HCT116 (cell line): ENCODE measurements around the gene SLC12A3. TPM values are rescaled to one million over a fixed set of nuclear protein-coding genes. Genes with fewer than 3 reads are reported as not detected.

ENCODE experiments used
- ATAC-seq: fragments of 200-7000 bp; cut with Tn5 transposase; 2 replicates; pipeline ENCODE4 v1.9.1; 2020; ENCODE audit warnings: mild to moderate bottlenecking, moderate library complexity
- BruUV-seq: library from RNA; stranded (reverse); fragments of 400-500 nt; replicated peaks from 2 replicates; lab custom pipeline; 2021; lab: Mats Ljungman, UMichigan
- CTCF ChIA-PET: fragments of 300-600 bp; sonication (Branson Sonifier 250); formaldehyde crosslinking; loops from one replicate; lab custom pipeline; 2021; ENCODE audit warnings: antibody characterized with exemption; lab: Charles Lee
- POLR2A ChIA-PET: fragments of 300-600, 350-600 bp; sonication (Branson Sonifier 250); formaldehyde crosslinking; loops from one replicate; lab custom pipeline; 2021; ENCODE audit warnings: antibody characterized with exemption; lab: Charles Lee
- RAD21 ChIA-PET, 2 experiments: fragments of 300-600 bp; sonication (Branson Sonifier 250); formaldehyde crosslinking; loops; one replicate each; lab custom pipeline; 2023; ENCODE audit warnings: low total read pairs in 2 of 2; ENCODE audit not compliant: uncharacterized antibody in 2 of 2, unreplicated experiment in 2 of 2, low non-redundant PET in 1 of 2; lab: Charles Lee
- DNase-seq: peaks from one replicate; pipeline ENCODE4 v3.0.0-alpha.2; 2010; ENCODE audit warnings: low read depth, low spot score
- H2AFZ ChIP-seq: fragments of 200-600 bp; shearing (Covaris generic), sonication (generic); 2 replicates; pipeline ENCODE4 v1.6.1; 2017; ENCODE audit warnings: low read depth, mixed run types, mixed read lengths, antibody characterized with exemption, low read length; ENCODE audit not compliant: poor library complexity, severe bottlenecking
- H3K27ac ChIP-seq: 2 replicates; pipeline ENCODE4 v1.5.1; 2012; ENCODE audit warnings: low read depth, low read length
- H3K27me3 ChIP-seq: fragments of 200-600 bp; sonication (generic); 2 replicates; pipeline ENCODE4 v1.6.1; 2016; ENCODE audit warnings: mixed run types, low read length, mixed read lengths; ENCODE audit not compliant: insufficient read depth
- H3K36me3 ChIP-seq, 2 experiments: fragments of 200-500 bp in 1 of 2; fragments of 200-600 bp in 1 of 2; sonication (Bioruptor generic) in 1 of 2; sonication (generic) in 1 of 2; 2 replicates each; pipeline versions ENCODE4 v1.5.1 to v1.6.1; 2014 to 2016; ENCODE audit warnings: low read length in 2 of 2, inconsistent platforms in 1 of 2, mixed read lengths in 1 of 2, mixed run types in 1 of 2; ENCODE audit not compliant: insufficient read depth in 2 of 2, control insufficient read depth in 1 of 2
- H3K4me1 ChIP-seq, 2 experiments: fragments of 200-600 bp in 1 of 2; sonication (generic) in 1 of 2; 2 replicates each; pipeline versions ENCODE4 v1.5.1 to v1.6.1; 2012 to 2017; ENCODE audit warnings: low read length in 2 of 2, inconsistent platforms in 1 of 2, mild to moderate bottlenecking in 1 of 2, mixed read lengths in 1 of 2, mixed run types in 1 of 2, moderate library complexity in 1 of 2; ENCODE audit not compliant: insufficient read depth in 2 of 2, control insufficient read depth in 1 of 2
- H3K4me2 ChIP-seq: fragments of 200-600 bp; sonication (generic); 2 replicates; pipeline ENCODE4 v1.6.1; 2017; ENCODE audit warnings: mixed run types, low read length, mixed read lengths
- H3K4me3 ChIP-seq, 2 experiments: fragments of 200-600 bp in 1 of 2; sonication (generic) in 1 of 2; replicated peaks in 1 of 2; 2 replicates each; pipeline ENCODE4 v1.5.1; 2011 to 2016; ENCODE audit warnings: low read length in 2 of 2, control low read depth in 1 of 2, low read depth in 1 of 2, mild to moderate bottlenecking in 1 of 2, mixed read lengths in 1 of 2, mixed run types in 1 of 2
- H3K79me2 ChIP-seq: fragments of 200-600 bp; sonication (generic); 2 replicates; pipeline ENCODE4 v1.6.1; 2017; ENCODE audit warnings: mild to moderate bottlenecking, mixed run types, low read length, moderate library complexity, mixed read lengths; ENCODE audit not compliant: insufficient read depth
- H3K9ac ChIP-seq: fragments of 200-600 bp; sonication (generic); 2 replicates; pipeline ENCODE4 v1.6.1; 2016; ENCODE audit warnings: low read length, mixed read lengths
- H3K9me2 ChIP-seq: fragments of 200-600 bp; sonication (generic), shearing (Covaris generic); 2 replicates; pipeline ENCODE4 v1.6.1; 2017; ENCODE audit warnings: mixed run types, mild to moderate bottlenecking, moderate library complexity; ENCODE audit not compliant: insufficient read depth
- H3K9me3 ChIP-seq, 2 experiments: fragments of 200-500 bp in 1 of 2; fragments of 200-600 bp in 1 of 2; sonication (Bioruptor generic) in 1 of 2; sonication (generic) in 1 of 2; 2 replicates each; pipeline ENCODE4 v1.6.1; 2014 to 2017; ENCODE audit warnings: low read length in 2 of 2, mixed read lengths in 2 of 2, inconsistent platforms in 1 of 2, low read depth in 1 of 2, mild to moderate bottlenecking in 1 of 2, mixed run types in 1 of 2, moderate library complexity in 1 of 2; ENCODE audit not compliant: control insufficient read depth in 1 of 2, insufficient read depth in 1 of 2
- H4K20me1 ChIP-seq: fragments of 200-600 bp; sonication (generic), shearing (Covaris generic); 2 replicates; pipeline ENCODE4 v1.6.1; 2017; ENCODE audit warnings: mixed run types, mild to moderate bottlenecking, moderate library complexity; ENCODE audit not compliant: insufficient read depth
- CBX3 ChIP-seq: IDR thresholded peaks from 2 replicates; pipeline ENCODE4 v1.6.1; 2012; ENCODE audit warnings: low read depth
- EZH2phosphoT487 ChIP-seq: fragments of 200-600 bp; IDR thresholded peaks from 2 replicates; pipeline ENCODE4 v1.6.1; 2018; ENCODE audit warnings: antibody characterized with exemption, borderline replicate concordance
- FOSL1 ChIP-seq: IDR thresholded peaks from 2 replicates; pipeline ENCODE4 v1.6.1; 2012; ENCODE audit warnings: low read depth
- JUND ChIP-seq: IDR thresholded peaks from 2 replicates; pipeline ENCODE4 v1.6.1; 2012
- POLR2A ChIP-seq: IDR thresholded peaks from 2 replicates; pipeline ENCODE4 v1.7.0; 2011; ENCODE audit warnings: borderline replicate concordance; ENCODE audit not compliant: insufficient read depth, insufficient read length; ENCODE audit errors: extremely low read depth
- POLR2AphosphoS5 ChIP-seq: IDR thresholded peaks from 2 replicates; pipeline ENCODE4 v1.6.1; 2011; ENCODE audit warnings: mild to moderate bottlenecking, low read depth, low read length, moderate library complexity
- SRF ChIP-seq: IDR thresholded peaks from 2 replicates; pipeline ENCODE4 v1.6.1; 2012; ENCODE audit warnings: low read depth
- ZBTB33 ChIP-seq: IDR thresholded peaks from 2 replicates; pipeline ENCODE4 v1.6.1; 2011; ENCODE audit warnings: mild to moderate bottlenecking, low read length, moderate library complexity; ENCODE audit not compliant: insufficient replicate concordance; ENCODE audit errors: extremely low read depth
- ZFX ChIP-seq: fragments of 450-650 bp; IDR thresholded peaks from 2 replicates; pipeline ENCODE4 v1.6.1; 2017
- intact Hi-C: fragments of 100-400 bp; cut with micrococcal nuclease; formaldehyde crosslinking; loops from 2 replicates; pipeline ENCODE4 v1.10.0; 2022
- total RNA-seq: library from RNA; stranded (reverse); gene quantifications from one replicate; pipeline ENCODE4 v1.2.1, GENCODE V29; 2021; ENCODE audit not compliant: unreplicated experiment

The SLC12A3 gene
- total RNA-seq, 1 experiment from 2014 or later = not detected

GRCh38 chr16:56910112-56910511, 45.1 kb downstream of the SLC12A3 start:
- H3K79me2 ChIP-seq = no peaks in the 10 kb centered on the region
- H3K4me3 ChIP-seq = no peak overlapping the region
- H3K27me3 ChIP-seq = no peaks in the 10 kb centered on the region
- H2AFZ ChIP-seq = no peak overlapping the region
- CTCF ChIA-PET = no interaction called here
- BruUV-seq = no TSS peak
- no peaks in the 10 kb centered on the region for H4K20me1 ChIP-seq
- POLR2A ChIA-PET = interaction anchor here (2.8 kb wide), 1 partner anchor 21 kb away, joined by 11 read pairs; the partner anchor contains the start of gene HERPUD1
- no peak overlapping the region for H3K9ac ChIP-seq
- no peaks in the 10 kb centered on the region for H3K4me1 ChIP-seq
- H3K4me2 ChIP-seq = no peak overlapping the region
- no peak for DNase-seq
- intact Hi-C loops = no loop called here
- no peak for ATAC-seq
- RAD21 ChIA-PET = no interaction called here
- H3K36me3 ChIP-seq = no peaks in the 10 kb centered on the region
- no peaks in the 10 kb centered on the region for H3K9me3 ChIP-seq
- H3K27ac ChIP-seq = no peak overlapping the region
- TF ChIP-seq CBX3 (no peak), ZBTB33 (no peak), POLR2AphosphoS5 (no peak), FOSL1 (no peak), POLR2A (no peak), JUND (no peak), ZFX (no peak), SRF (no peak), EZH2phosphoT487 (no peak)
- H3K9me2 ChIP-seq = no peaks in the 10 kb centered on the region
